ENCODE results near the gene AKAIN1.

GRCh38 chr18:5107988-5108387 lies 89.1 kb downstream of the AKAIN1 start:
- no peak for TF ChIP-seq ATF2 (IDR thresholded peaks at IDR 0.05; ENCODE audit: low read length)
- TF ChIP-seq CHD2 (IDR thresholded peaks at IDR 0.05; ENCODE audit: low read length) = no peak
- no peak for TF ChIP-seq BACH1 (IDR thresholded peaks at IDR 0.05; ENCODE audit: low read length)
- TF ChIP-seq POLR2AphosphoS5 (IDR thresholded peaks at IDR 0.05; ENCODE audit: low read depth, low read length) = no peak
- no peak for TF ChIP-seq CREB1 (IDR thresholded peaks at IDR 0.05)
- no peak for TF ChIP-seq EP300 (IDR thresholded peaks at IDR 0.05; ENCODE audit: borderline replicate concordance in 1 of 2, low read depth in 2 of 2, low read length in 2 of 2)
- no peak for TF ChIP-seq KDM5A (IDR thresholded peaks at IDR 0.05; ENCODE audit: low read length)
- no peak for TF ChIP-seq CTCF (IDR thresholded peaks at IDR 0.05; ENCODE audit: control extremely low read depth in 1 of 3, insufficient read depth in 1 of 3, low read depth in 1 of 3, low read length in 3 of 3)
- TF ChIP-seq CHD1 (IDR thresholded peaks at IDR 0.05; ENCODE audit: low read depth, low read length) = no peak
- no peak for TF ChIP-seq GABPA (IDR thresholded peaks at IDR 0.05; ENCODE audit: borderline replicate concordance, insufficient read depth, low read length)
